ENCODE measurements around the gene FOXP4. TPM values are rescaled to one million over a fixed set of nuclear protein-coding genes. Genes with fewer than 3 reads are reported as not detected.

Gene FOXP4
- total RNA-seq, 1 experiment from 2014 or later, result 32.3 TPM

DNA sequence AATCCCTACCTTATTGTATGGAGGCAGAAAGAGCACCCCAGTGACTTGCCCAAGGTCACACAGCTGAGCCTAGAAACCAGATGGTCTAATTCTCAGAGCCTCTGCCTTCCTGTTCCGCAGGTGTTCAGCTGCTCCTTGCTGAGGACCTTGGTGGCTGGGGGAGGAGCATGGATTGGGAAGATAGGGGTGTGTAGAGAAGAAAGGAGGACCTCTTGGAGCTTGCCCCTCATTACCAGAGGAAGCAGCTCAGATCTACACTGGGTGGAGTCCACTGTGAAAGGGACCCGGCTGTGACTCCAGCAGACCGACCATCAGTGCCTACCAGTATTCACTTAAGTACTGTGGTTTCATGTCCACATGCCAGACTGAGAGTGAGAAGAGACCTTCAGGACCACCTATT is 15.2 kb downstream of the FOXP4 start:
- TF ChIP-seq POLR2AphosphoS5 (IDR thresholded peaks at IDR 0.05; ENCODE audit: low read depth, low read length) (no peak), EZH2phosphoT487 (IDR thresholded peaks at IDR 0.05; ENCODE audit: borderline replicate concordance) (no peak), FOSL1 (IDR thresholded peaks at IDR 0.05; ENCODE audit: low read depth) (no peak), POLR2A (IDR thresholded peaks at IDR 0.05; ENCODE audit: borderline replicate concordance, extremely low read depth, insufficient read depth, insufficient read length) (no peak), SRF (IDR thresholded peaks at IDR 0.05; ENCODE audit: low read depth) (no peak), TCF7L2 (IDR thresholded peaks at IDR 0.05; ENCODE audit: borderline replicate concordance, extremely low read depth, insufficient read depth, insufficient read length) (no peak), ZFX (IDR thresholded peaks at IDR 0.05) (no peak), ELF1 (IDR thresholded peaks at IDR 0.05; ENCODE audit: borderline replicate concordance, low read depth) (no peak), CEBPB (IDR thresholded peaks at IDR 0.05; ENCODE audit: low read depth) (no peak), ZNF274 (IDR thresholded peaks at IDR 0.05; ENCODE audit: low read depth, low read length) (no peak), EGR1 (IDR thresholded peaks at IDR 0.05; ENCODE audit: low read depth) (no peak)
- TF ChIP-seq, protein P1, sequence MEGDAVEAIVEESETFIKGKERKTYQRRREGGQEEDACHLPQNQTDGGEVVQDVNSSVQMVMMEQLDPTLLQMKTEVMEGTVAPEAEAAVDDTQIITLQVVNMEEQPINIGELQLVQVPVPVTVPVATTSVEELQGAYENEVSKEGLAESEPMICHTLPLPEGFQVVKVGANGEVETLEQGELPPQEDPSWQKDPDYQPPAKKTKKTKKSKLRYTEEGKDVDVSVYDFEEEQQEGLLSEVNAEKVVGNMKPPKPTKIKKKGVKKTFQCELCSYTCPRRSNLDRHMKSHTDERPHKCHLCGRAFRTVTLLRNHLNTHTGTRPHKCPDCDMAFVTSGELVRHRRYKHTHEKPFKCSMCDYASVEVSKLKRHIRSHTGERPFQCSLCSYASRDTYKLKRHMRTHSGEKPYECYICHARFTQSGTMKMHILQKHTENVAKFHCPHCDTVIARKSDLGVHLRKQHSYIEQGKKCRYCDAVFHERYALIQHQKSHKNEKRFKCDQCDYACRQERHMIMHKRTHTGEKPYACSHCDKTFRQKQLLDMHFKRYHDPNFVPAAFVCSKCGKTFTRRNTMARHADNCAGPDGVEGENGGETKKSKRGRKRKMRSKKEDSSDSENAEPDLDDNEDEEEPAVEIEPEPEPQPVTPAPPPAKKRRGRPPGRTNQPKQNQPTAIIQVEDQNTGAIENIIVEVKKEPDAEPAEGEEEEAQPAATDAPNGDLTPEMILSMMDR (IDR thresholded peaks at IDR 0.05 in 2 of 3, conservative IDR thresholded peaks at IDR 0.05 in 1 of 3; ENCODE audit: borderline replicate concordance in 1 of 3, insufficient read depth in 1 of 3, low read depth in 2 of 3, low read length in 2 of 3), result no peak
- TF ChIP-seq, protein P2, sequence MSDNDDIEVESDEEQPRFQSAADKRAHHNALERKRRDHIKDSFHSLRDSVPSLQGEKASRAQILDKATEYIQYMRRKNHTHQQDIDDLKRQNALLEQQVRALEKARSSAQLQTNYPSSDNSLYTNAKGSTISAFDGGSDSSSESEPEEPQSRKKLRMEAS (IDR thresholded peaks at IDR 0.05), result no peak
- TF ChIP-seq, protein P3, sequence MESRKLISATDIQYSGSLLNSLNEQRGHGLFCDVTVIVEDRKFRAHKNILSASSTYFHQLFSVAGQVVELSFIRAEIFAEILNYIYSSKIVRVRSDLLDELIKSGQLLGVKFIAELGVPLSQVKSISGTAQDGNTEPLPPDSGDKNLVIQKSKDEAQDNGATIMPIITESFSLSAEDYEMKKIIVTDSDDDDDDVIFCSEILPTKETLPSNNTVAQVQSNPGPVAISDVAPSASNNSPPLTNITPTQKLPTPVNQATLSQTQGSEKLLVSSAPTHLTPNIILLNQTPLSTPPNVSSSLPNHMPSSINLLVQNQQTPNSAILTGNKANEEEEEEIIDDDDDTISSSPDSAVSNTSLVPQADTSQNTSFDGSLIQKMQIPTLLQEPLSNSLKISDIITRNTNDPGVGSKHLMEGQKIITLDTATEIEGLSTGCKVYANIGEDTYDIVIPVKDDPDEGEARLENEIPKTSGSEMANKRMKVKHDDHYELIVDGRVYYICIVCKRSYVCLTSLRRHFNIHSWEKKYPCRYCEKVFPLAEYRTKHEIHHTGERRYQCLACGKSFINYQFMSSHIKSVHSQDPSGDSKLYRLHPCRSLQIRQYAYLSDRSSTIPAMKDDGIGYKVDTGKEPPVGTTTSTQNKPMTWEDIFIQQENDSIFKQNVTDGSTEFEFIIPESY (IDR thresholded peaks at IDR 0.05; ENCODE audit: extremely low read depth, insufficient replicate concordance, low read length), result no peak
- TF ChIP-seq, protein P4, sequence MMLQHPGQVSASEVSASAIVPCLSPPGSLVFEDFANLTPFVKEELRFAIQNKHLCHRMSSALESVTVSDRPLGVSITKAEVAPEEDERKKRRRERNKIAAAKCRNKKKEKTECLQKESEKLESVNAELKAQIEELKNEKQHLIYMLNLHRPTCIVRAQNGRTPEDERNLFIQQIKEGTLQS (IDR thresholded peaks at IDR 0.05), result no peak
- Histone ChIP-seq H3K9me3 (ENCODE audit: control insufficient read depth in 1 of 2, insufficient read depth in 1 of 2, low read depth in 1 of 2, low read length in 2 of 2) (no peaks in the 10 kb centered on the region), H3K27me3 (ENCODE audit: insufficient read depth, low read length) (no peaks in the 10 kb centered on the region), H3K4me1 (ENCODE audit: control insufficient read depth in 1 of 2, insufficient read depth in 2 of 2, low read length in 2 of 2) (no peaks in the 10 kb centered on the region), H3K36me3 (ENCODE audit: control insufficient read depth in 1 of 2, insufficient read depth in 2 of 2, low read length in 2 of 2) (peaks cover 6 to 7% of the 10 kb centered on the region in 2 experiments; a peak in 3 of 4 replicates), H3K4me2 (ENCODE audit: low read length) (no peak overlapping the region), H4K20me1 (ENCODE audit: insufficient read depth) (no peaks in the 10 kb centered on the region), H3K9ac (ENCODE audit: low read length) (no peak overlapping the region), H2AFZ (ENCODE audit: low read depth, low read length, poor library complexity, severe bottlenecking) (no peak overlapping the region), H3K9me2 (ENCODE audit: insufficient read depth) (no peaks in the 10 kb centered on the region), H3K79me2 (ENCODE audit: insufficient read depth, low read length) (peaks cover 45% of the 10 kb centered on the region), H3K4me3 (replicated peaks in 1 of 2; ENCODE audit: low read depth in 1 of 2, low read length in 2 of 2) (no peak overlapping the region), H3K27ac (ENCODE audit: low read depth, low read length) (no peak overlapping the region)
- ChIA-PET CTCF (no interaction called here), RAD21 (ENCODE audit: low non-redundant PET in 1 of 2, low total read pairs in 2 of 2, uncharacterized antibody in 2 of 2, unreplicated experiment in 2 of 2) (no interaction called here), POLR2A (no interaction called here)
- no peak for DNase-seq (ENCODE audit: low read depth, low spot score)
- intact Hi-C loops (cut with micrococcal nuclease), result no loop called here
- no peak for ATAC-seq
- BruUV-seq (replicated peaks), result no TSS peak

Measured in HCT116 (cell line).